HCT116 (cell line): ENCODE data around the gene MRS2. TPM values are rescaled to one million over a fixed set of nuclear protein-coding genes. Genes with fewer than 3 reads are reported as not detected.

Source experiments
- ATAC-seq: fragments of 200-7000 bp; cut with Tn5 transposase; 2 replicates; pipeline ENCODE4 v1.9.1; 2020; ENCODE audit warnings: mild to moderate bottlenecking, moderate library complexity
- BruUV-seq: library from RNA; stranded (reverse); fragments of 400-500 nt; replicated peaks from 2 replicates; lab custom pipeline; 2021; lab: Mats Ljungman, UMichigan
- CTCF ChIA-PET: fragments of 300-600 bp; sonication (Branson Sonifier 250); formaldehyde crosslinking; loops from one replicate; lab custom pipeline; 2021; ENCODE audit warnings: antibody characterized with exemption; lab: Charles Lee
- POLR2A ChIA-PET: fragments of 300-600, 350-600 bp; sonication (Branson Sonifier 250); formaldehyde crosslinking; loops from one replicate; lab custom pipeline; 2021; ENCODE audit warnings: antibody characterized with exemption; lab: Charles Lee
- RAD21 ChIA-PET, 2 experiments: fragments of 300-600 bp; sonication (Branson Sonifier 250); formaldehyde crosslinking; loops; one replicate each; lab custom pipeline; 2023; ENCODE audit warnings: low total read pairs in 2 of 2; ENCODE audit not compliant: uncharacterized antibody in 2 of 2, unreplicated experiment in 2 of 2, low non-redundant PET in 1 of 2; lab: Charles Lee
- DNase-seq: peaks from one replicate; pipeline ENCODE4 v3.0.0-alpha.2; 2010; ENCODE audit warnings: low read depth, low spot score
- H2AFZ ChIP-seq: fragments of 200-600 bp; shearing (Covaris generic), sonication (generic); 2 replicates; pipeline ENCODE4 v1.6.1; 2017; ENCODE audit warnings: low read depth, mixed run types, mixed read lengths, antibody characterized with exemption, low read length; ENCODE audit not compliant: poor library complexity, severe bottlenecking
- H3K27ac ChIP-seq: 2 replicates; pipeline ENCODE4 v1.5.1; 2012; ENCODE audit warnings: low read depth, low read length
- H3K27me3 ChIP-seq: fragments of 200-600 bp; sonication (generic); 2 replicates; pipeline ENCODE4 v1.6.1; 2016; ENCODE audit warnings: mixed run types, low read length, mixed read lengths; ENCODE audit not compliant: insufficient read depth
- H3K36me3 ChIP-seq, 2 experiments: fragments of 200-500 bp in 1 of 2; fragments of 200-600 bp in 1 of 2; sonication (Bioruptor generic) in 1 of 2; sonication (generic) in 1 of 2; 2 replicates each; pipeline versions ENCODE4 v1.5.1 to v1.6.1; 2014 to 2016; ENCODE audit warnings: low read length in 2 of 2, inconsistent platforms in 1 of 2, mixed read lengths in 1 of 2, mixed run types in 1 of 2; ENCODE audit not compliant: insufficient read depth in 2 of 2, control insufficient read depth in 1 of 2
- H3K4me1 ChIP-seq, 2 experiments: fragments of 200-600 bp in 1 of 2; sonication (generic) in 1 of 2; 2 replicates each; pipeline versions ENCODE4 v1.5.1 to v1.6.1; 2012 to 2017; ENCODE audit warnings: low read length in 2 of 2, inconsistent platforms in 1 of 2, mild to moderate bottlenecking in 1 of 2, mixed read lengths in 1 of 2, mixed run types in 1 of 2, moderate library complexity in 1 of 2; ENCODE audit not compliant: insufficient read depth in 2 of 2, control insufficient read depth in 1 of 2
- H3K4me2 ChIP-seq: fragments of 200-600 bp; sonication (generic); 2 replicates; pipeline ENCODE4 v1.6.1; 2017; ENCODE audit warnings: mixed run types, low read length, mixed read lengths
- H3K4me3 ChIP-seq, 2 experiments: fragments of 200-600 bp in 1 of 2; sonication (generic) in 1 of 2; replicated peaks in 1 of 2; 2 replicates each; pipeline ENCODE4 v1.5.1; 2011 to 2016; ENCODE audit warnings: low read length in 2 of 2, control low read depth in 1 of 2, low read depth in 1 of 2, mild to moderate bottlenecking in 1 of 2, mixed read lengths in 1 of 2, mixed run types in 1 of 2
- H3K79me2 ChIP-seq: fragments of 200-600 bp; sonication (generic); 2 replicates; pipeline ENCODE4 v1.6.1; 2017; ENCODE audit warnings: mild to moderate bottlenecking, mixed run types, low read length, moderate library complexity, mixed read lengths; ENCODE audit not compliant: insufficient read depth
- H3K9ac ChIP-seq: fragments of 200-600 bp; sonication (generic); 2 replicates; pipeline ENCODE4 v1.6.1; 2016; ENCODE audit warnings: low read length, mixed read lengths
- H3K9me2 ChIP-seq: fragments of 200-600 bp; sonication (generic), shearing (Covaris generic); 2 replicates; pipeline ENCODE4 v1.6.1; 2017; ENCODE audit warnings: mixed run types, mild to moderate bottlenecking, moderate library complexity; ENCODE audit not compliant: insufficient read depth
- H3K9me3 ChIP-seq, 2 experiments: fragments of 200-500 bp in 1 of 2; fragments of 200-600 bp in 1 of 2; sonication (Bioruptor generic) in 1 of 2; sonication (generic) in 1 of 2; 2 replicates each; pipeline ENCODE4 v1.6.1; 2014 to 2017; ENCODE audit warnings: low read length in 2 of 2, mixed read lengths in 2 of 2, inconsistent platforms in 1 of 2, low read depth in 1 of 2, mild to moderate bottlenecking in 1 of 2, mixed run types in 1 of 2, moderate library complexity in 1 of 2; ENCODE audit not compliant: control insufficient read depth in 1 of 2, insufficient read depth in 1 of 2
- H4K20me1 ChIP-seq: fragments of 200-600 bp; sonication (generic), shearing (Covaris generic); 2 replicates; pipeline ENCODE4 v1.6.1; 2017; ENCODE audit warnings: mixed run types, mild to moderate bottlenecking, moderate library complexity; ENCODE audit not compliant: insufficient read depth
- CBX3 ChIP-seq: IDR thresholded peaks from 2 replicates; pipeline ENCODE4 v1.6.1; 2012; ENCODE audit warnings: low read depth
- CEBPB ChIP-seq: IDR thresholded peaks from 2 replicates; pipeline ENCODE4 v1.6.1; 2012; ENCODE audit warnings: low read depth
- CTCF ChIP-seq, 3 experiments: fragments of 200-600 bp in 1 of 3; sonication (generic) in 1 of 3; IDR thresholded peaks in 2 of 3; conservative IDR thresholded peaks in 1 of 3; 2 replicates each; pipeline ENCODE4 v1.5.1; 2012 to 2017; ENCODE audit warnings: low read depth in 2 of 3, low read length in 2 of 3, antibody characterized with exemption in 1 of 3, borderline replicate concordance in 1 of 3, control low read depth in 1 of 3, mild to moderate bottlenecking in 1 of 3, mixed read lengths in 1 of 3, mixed run types in 1 of 3, moderate library complexity in 1 of 3; ENCODE audit not compliant: insufficient read depth in 1 of 3
- EGR1 ChIP-seq: IDR thresholded peaks from 2 replicates; pipeline ENCODE4 v1.6.1; 2012; ENCODE audit warnings: low read depth
- ELF1 ChIP-seq: IDR thresholded peaks from 2 replicates; pipeline ENCODE4 v1.6.1; 2012; ENCODE audit warnings: low read depth, borderline replicate concordance
- EZH2 ChIP-seq: fragments of 200-600 bp; sonication (generic); IDR thresholded peaks from 2 replicates; pipeline ENCODE4 v1.6.1; 2017; ENCODE audit warnings: antibody characterized with exemption, mixed run types
- FOSL1 ChIP-seq: IDR thresholded peaks from 2 replicates; pipeline ENCODE4 v1.6.1; 2012; ENCODE audit warnings: low read depth
- MAX ChIP-seq: IDR thresholded peaks from 2 replicates; pipeline ENCODE4 v1.6.1; 2012
- POLR2A ChIP-seq: IDR thresholded peaks from 2 replicates; pipeline ENCODE4 v1.7.0; 2011; ENCODE audit warnings: borderline replicate concordance; ENCODE audit not compliant: insufficient read depth, insufficient read length; ENCODE audit errors: extremely low read depth
- RAD21 ChIP-seq: IDR thresholded peaks from 2 replicates; pipeline ENCODE4 v1.6.1; 2012; ENCODE audit warnings: low read depth, mild to moderate bottlenecking
- REST ChIP-seq: IDR thresholded peaks from 2 replicates; pipeline ENCODE4 v1.6.1; 2012; ENCODE audit warnings: low read depth
- SIN3A ChIP-seq: IDR thresholded peaks from 2 replicates; pipeline ENCODE4 v1.6.1; 2012; ENCODE audit warnings: low read depth
- SP1 ChIP-seq: IDR thresholded peaks from 2 replicates; pipeline ENCODE4 v1.6.1; 2012; ENCODE audit warnings: low read depth
- YY1 ChIP-seq: IDR thresholded peaks from 2 replicates; pipeline ENCODE4 v1.6.1; 2011; ENCODE audit warnings: low read length, low read depth, moderate library complexity, mild to moderate bottlenecking; ENCODE audit not compliant: insufficient replicate concordance; ENCODE audit errors: extremely low read depth
- ZBTB33 ChIP-seq: IDR thresholded peaks from 2 replicates; pipeline ENCODE4 v1.6.1; 2011; ENCODE audit warnings: mild to moderate bottlenecking, low read length, moderate library complexity; ENCODE audit not compliant: insufficient replicate concordance; ENCODE audit errors: extremely low read depth
- ZNF274 ChIP-seq: fragments of 200-500 bp; sonication (Bioruptor generic); IDR thresholded peaks from 2 replicates; pipeline ENCODE4 v1.6.1; 2014; ENCODE audit warnings: mild to moderate bottlenecking, low read depth, low read length, inconsistent platforms
- intact Hi-C: fragments of 100-400 bp; cut with micrococcal nuclease; formaldehyde crosslinking; loops from 2 replicates; pipeline ENCODE4 v1.10.0; 2022
- total RNA-seq: library from RNA; stranded (reverse); gene quantifications from one replicate; pipeline ENCODE4 v1.2.1, GENCODE V29; 2021; ENCODE audit not compliant: unreplicated experiment

The MRS2 gene
- total RNA-seq, 1 experiment from 2014 or later: 39.9 TPM

DNA sequence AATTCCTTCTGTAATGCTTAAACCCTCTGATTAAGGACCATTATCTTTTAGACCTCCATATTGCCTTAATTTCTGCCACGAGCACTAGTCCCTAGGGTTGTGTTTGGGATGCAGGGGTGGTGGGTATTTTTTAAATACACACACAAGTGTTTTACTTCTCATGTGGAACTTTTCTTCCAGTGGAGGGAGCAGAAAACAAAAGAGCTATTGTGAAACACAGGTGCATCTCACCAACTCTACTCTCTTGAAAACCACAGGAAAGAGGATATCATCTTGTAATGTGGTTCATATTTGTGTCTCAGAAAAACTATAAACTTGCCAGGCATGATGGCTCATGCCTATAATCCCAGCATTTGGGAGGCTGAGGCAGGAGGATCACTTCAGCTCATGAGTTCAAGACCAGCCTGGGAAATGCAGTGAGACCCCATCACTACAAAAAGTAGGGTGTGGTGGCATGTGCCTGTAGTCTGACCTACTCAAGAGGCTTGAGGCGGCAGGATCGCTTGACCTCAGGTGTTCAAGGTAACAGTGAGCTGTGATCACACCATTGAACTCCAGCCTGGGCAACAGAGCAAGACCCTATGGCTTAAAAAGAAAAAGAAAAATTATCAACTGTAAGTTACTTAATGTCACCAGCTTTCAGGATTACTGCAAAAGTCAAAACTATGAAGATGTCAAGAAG, 37.3 kb downstream of the MRS2 start:
- ATAC-seq (no peak), DNase-seq (no peak)
- intact Hi-C loops: no loop called here
- POLR2A ChIA-PET: no interaction called here
- H3K9ac ChIP-seq: no peak overlapping the region
- H3K27me3 ChIP-seq: no peaks in the 10 kb centered on the region
- no peaks in the 10 kb centered on the region for H3K9me3 ChIP-seq
- H3K27ac ChIP-seq: no peak overlapping the region
- no peaks in the 10 kb centered on the region for H3K79me2 ChIP-seq
- H3K4me3 ChIP-seq: no peak overlapping the region
- no peak overlapping the region for H3K4me2 ChIP-seq
- BruUV-seq: no TSS peak
- no peaks in the 10 kb centered on the region for H3K4me1 ChIP-seq
- no peaks in the 10 kb centered on the region for H4K20me1 ChIP-seq
- RAD21 ChIA-PET: no interaction called here
- no peak for TF ChIP-seq RAD21
- no peak for TF ChIP-seq YY1
- no peak for TF ChIP-seq ZBTB33
- no peak for TF ChIP-seq SP1
- TF ChIP-seq CEBPB: no peak
- TF ChIP-seq REST: no peak
- TF ChIP-seq POLR2A: no peak
- TF ChIP-seq ELF1: no peak
- TF ChIP-seq EZH2: no peak
- TF ChIP-seq MAX: no peak
- TF ChIP-seq ZNF274: no peak
- TF ChIP-seq EGR1: no peak
- TF ChIP-seq FOSL1: no peak
- TF ChIP-seq CTCF (IDR thresholded peaks at IDR 0.05 in 2 of 3, conservative IDR thresholded peaks at IDR 0.05 in 1 of 3; ENCODE audit: borderline replicate concordance in 1 of 3, insufficient read depth in 1 of 3, low read depth in 2 of 3, low read length in 2 of 3): no peak
- no peak for TF ChIP-seq SIN3A
- no peak for TF ChIP-seq CBX3
- no peaks in the 10 kb centered on the region for H3K36me3 ChIP-seq
- CTCF ChIA-PET: no interaction called here
- no peak overlapping the region for H2AFZ ChIP-seq
- no peaks in the 10 kb centered on the region for H3K9me2 ChIP-seq
